ENCODE data around the gene CEBPZOS. TPM values are rescaled to one million over a fixed set of nuclear protein-coding genes. Genes with fewer than 3 reads are reported as not detected.
A peak's percentile ranks its signal among the peaks of the same experiment; 100 is the strongest.

CEBPZOS gene
- total RNA-seq, 1 donor from 2014 or later: 38.5 TPM

- no peaks in the 10 kb centered on the region for H3K9me3 ChIP-seq
- intact Hi-C loops (cut with DNase I): no loop called here
- peaks cover 13% of the 10 kb centered on the region for H3K36me3 ChIP-seq
- H3K27me3 ChIP-seq (ENCODE audit: low read depth): no peaks in the 10 kb centered on the region
- DNase-seq (peak; percentile 63), ATAC-seq (peak; percentile 67 to 71)
- no peak for TF ChIP-seq CTCF (IDR thresholded peaks at IDR 0.05)
- peak overlapping the region; percentile 95 for H3K27ac ChIP-seq
- peaks cover 25% of the 10 kb centered on the region for H3K4me1 ChIP-seq
- H3K4me3 ChIP-seq: peak overlapping the region; percentile 75
Measured at GRCh38 chr2:37156071-37156856, 40.0 kb upstream of the CEBPZOS start.

- TF ChIP-seq CTCF (IDR thresholded peaks at IDR 0.05): no peak
- ATAC-seq (peak; percentile 95 to 98), DNase-seq (peak; percentile 91)
- peak within 1 kb of the TSS; percentile 75 for H3K4me3 ChIP-seq
- H3K9me3 ChIP-seq: no peaks in the 10 kb centered on the region
- no peaks in the 10 kb centered on the region for H3K27me3 ChIP-seq (ENCODE audit: low read depth)
- intact Hi-C loops (cut with DNase I): no loop called here
- peaks cover 25% of the 10 kb centered on the region for H3K4me1 ChIP-seq
- peak within 1 kb of the TSS; percentile 95 for H3K27ac ChIP-seq
- H3K36me3 ChIP-seq: peaks cover 9% of the 10 kb centered on the region
Measured at GRCh38 chr2:37156857-37157714, 39.2 kb upstream of the CEBPZOS start, which contains the start of gene EIF2AK2. TSS of gene EIF2AK2 (minus strand) at chr2:37156980. CDS start at chr2:37147806, 9,174 bp downstream.

- Histone ChIP-seq H3K36me3 (no peaks in the 10 kb centered on the region), H3K4me1 (no peaks in the 10 kb centered on the region), H3K4me3 (no peak overlapping the region), H3K9me3 (no peaks in the 10 kb centered on the region), H3K27me3 (ENCODE audit: low read depth) (no peaks in the 10 kb centered on the region), H3K27ac (no peak overlapping the region)
- intact Hi-C loops (cut with DNase I): no loop called here
- DNase-seq: no peak
- TF ChIP-seq CTCF (IDR thresholded peaks at IDR 0.05): no peak
- no peak for ATAC-seq
Measured at GRCh38 chr2:37164757-37165156, 31.5 kb upstream of the CEBPZOS start.

- no peaks in the 10 kb centered on the region for H3K27me3 ChIP-seq (ENCODE audit: low read depth)
- ATAC-seq: no peak
- H3K4me1 ChIP-seq: no peaks in the 10 kb centered on the region
- intact Hi-C loops (cut with DNase I): no loop called here
- H3K4me3 ChIP-seq: no peak overlapping the region
- H3K27ac ChIP-seq: no peak overlapping the region
- no peak for TF ChIP-seq CTCF (IDR thresholded peaks at IDR 0.05)
- no peaks in the 10 kb centered on the region for H3K36me3 ChIP-seq
- DNase-seq: no peak
- no peaks in the 10 kb centered on the region for H3K9me3 ChIP-seq
Measured at GRCh38 chr2:37167636-37168180, 28.6 kb upstream of the CEBPZOS start.

GRCh38 chr2:37168217-37168981, 27.9 kb upstream of the CEBPZOS start:
- H3K9me3 ChIP-seq: no peaks in the 10 kb centered on the region
- H3K27ac ChIP-seq: no peak overlapping the region
- DNase-seq (no peak), ATAC-seq (peak; percentile 73 to 83)
- H3K4me3 ChIP-seq: no peak overlapping the region
- H3K27me3 ChIP-seq (ENCODE audit: low read depth): no peaks in the 10 kb centered on the region
- TF ChIP-seq CTCF (IDR thresholded peaks at IDR 0.05): peak; percentile 66
- intact Hi-C loops (cut with DNase I): no loop called here
- no peaks in the 10 kb centered on the region for H3K4me1 ChIP-seq
- H3K36me3 ChIP-seq: no peaks in the 10 kb centered on the region

All from lower lobe of right lung (tissue), 2 donors.